Esophagus muscularis mucosa (tissue), 4 donors: Measurements from ENCODE around the gene FOXG1. TPM values are rescaled to one million over a fixed set of nuclear protein-coding genes. Genes with fewer than 3 reads are reported as not detected.
A peak's percentile ranks its signal among the peaks of the same experiment; 100 is the strongest.

Experiments used
- DNase-seq: peaks from one replicate; pipeline ENCODE4 v3.0.0-alpha.2; 2017; ENCODE audit errors: extremely low spot score
- H3K27ac ChIP-seq, 4 donors: fragments of 200-600 bp; sonication (generic); replicated peaks in 1 of 4; 1 replicate in 3 of 4; 2 replicates in 1 of 4; pipeline ENCODE4 v1.5.1; 2016 to 2019; ENCODE audit warnings: mild to moderate bottlenecking in 1 of 4
- H3K27me3 ChIP-seq, 4 donors: fragments of 200-600 bp; sonication (generic); one replicate each; pipeline versions ENCODE4 v1.5.1 to v1.6.0; 2016 to 2019
- H3K36me3 ChIP-seq, 4 donors: fragments of 200-600 bp; sonication (generic); one replicate each; pipeline ENCODE4 v1.5.1; 2016 to 2019
- H3K4me1 ChIP-seq, 4 donors: fragments of 200-600 bp; sonication (generic); one replicate each; pipeline ENCODE4 v1.5.1; 2016 to 2019
- H3K4me3 ChIP-seq, 4 donors: fragments of 200-600 bp; sonication (generic); 1 replicate in 2 of 4; 2 replicates in 2 of 4; pipeline ENCODE4 v1.5.1; 2016 to 2019; ENCODE audit warnings: mild to moderate bottlenecking in 4 of 4, moderate library complexity in 1 of 4
- H3K9me3 ChIP-seq, 4 donors: fragments of 200-600 bp; sonication (generic); 1 replicate in 3 of 4; 2 replicates in 1 of 4; pipeline ENCODE4 v1.5.1; 2016 to 2019
- EP300 ChIP-seq: sonication (generic); formaldehyde crosslinking; IDR thresholded peaks from one replicate; pipeline ENCODE4 v1.6.1; 2017; ENCODE audit warnings: antibody characterized with exemption
- POLR2A ChIP-seq: fragments of 450-650 bp; IDR thresholded peaks from one replicate; pipeline ENCODE4 v1.6.1; 2017; ENCODE audit warnings: antibody characterized with exemption, moderate library complexity, mild to moderate bottlenecking, low read depth
- POLR2AphosphoS5 ChIP-seq, 2 donors: sonication (generic); formaldehyde crosslinking; IDR thresholded peaks; one replicate each; pipeline ENCODE4 v1.6.1; 2017; ENCODE audit warnings: antibody characterized with exemption in 2 of 2
- WGBS: methylation state at CpG from one replicate; pipeline ENCODE4 v1.1.5; 2018; 5-methylcytosine and 5-hydroxymethylcytosine counted together
- intact Hi-C: fragments of 100-400 bp; cut with DNase I; formaldehyde crosslinking; loops from one replicate; pipeline ENCODE4 v1.15.1; 2023
- total RNA-seq, 4 donors: library from RNA; depleted of rRNA; stranded (reverse); fragments of >200 nt; gene quantifications; one replicate each; pipeline versions ENCODE4 v1.1.0 to v1.2.1, GENCODE V29; 2016
- TF ChIP-seq, protein P1 (sequence below), 3 experiments: fragments of 200-600 bp in 2 of 3; fragments of 450-650 bp in 1 of 3; sonication (generic) in 2 of 3; IDR thresholded peaks; one replicate each; pipeline ENCODE4 v1.5.1; 2017 to 2019; ENCODE audit warnings: antibody characterized with exemption in 3 of 3, mild to moderate bottlenecking in 2 of 3, moderate library complexity in 1 of 3

Gene FOXG1
- total RNA-seq, 4 donors from 2014 or later: 0.65 to 1.2 (median 0.75) TPM

- Histone ChIP-seq H3K9me3 (no peaks in the 10 kb centered on the region), H3K27me3 (peaks cover 0 to 100% (median 31%) of the 10 kb centered on the region in 4 donors), H3K4me3 (peak overlapping the region in 1 of 4 donors; percentile 17), H3K27ac (no peak overlapping the region), H3K4me1 (peaks cover 11 to 38% (median 20%) of the 10 kb centered on the region in 4 donors), H3K36me3 (no peaks in the 10 kb centered on the region)
- WGBS: 36% methylated on average over 36 of the region's 36 CpGs
- intact Hi-C loops: loop anchor here (10.0 kb wide), 1 partner anchor 465 kb away; no protein-coding TSS in a partner anchor
- TF ChIP-seq, protein P1, sequence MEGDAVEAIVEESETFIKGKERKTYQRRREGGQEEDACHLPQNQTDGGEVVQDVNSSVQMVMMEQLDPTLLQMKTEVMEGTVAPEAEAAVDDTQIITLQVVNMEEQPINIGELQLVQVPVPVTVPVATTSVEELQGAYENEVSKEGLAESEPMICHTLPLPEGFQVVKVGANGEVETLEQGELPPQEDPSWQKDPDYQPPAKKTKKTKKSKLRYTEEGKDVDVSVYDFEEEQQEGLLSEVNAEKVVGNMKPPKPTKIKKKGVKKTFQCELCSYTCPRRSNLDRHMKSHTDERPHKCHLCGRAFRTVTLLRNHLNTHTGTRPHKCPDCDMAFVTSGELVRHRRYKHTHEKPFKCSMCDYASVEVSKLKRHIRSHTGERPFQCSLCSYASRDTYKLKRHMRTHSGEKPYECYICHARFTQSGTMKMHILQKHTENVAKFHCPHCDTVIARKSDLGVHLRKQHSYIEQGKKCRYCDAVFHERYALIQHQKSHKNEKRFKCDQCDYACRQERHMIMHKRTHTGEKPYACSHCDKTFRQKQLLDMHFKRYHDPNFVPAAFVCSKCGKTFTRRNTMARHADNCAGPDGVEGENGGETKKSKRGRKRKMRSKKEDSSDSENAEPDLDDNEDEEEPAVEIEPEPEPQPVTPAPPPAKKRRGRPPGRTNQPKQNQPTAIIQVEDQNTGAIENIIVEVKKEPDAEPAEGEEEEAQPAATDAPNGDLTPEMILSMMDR (IDR thresholded peaks at IDR 0.05): no peak
- TF ChIP-seq POLR2A: no peak
- no peak for TF ChIP-seq POLR2AphosphoS5 (IDR thresholded peaks at IDR 0.05)
- no peak for TF ChIP-seq EP300
- no peak for DNase-seq
Measured at GRCh38 chr14:28759653-28760313, 6.8 kb upstream of the FOXG1 start.

- Histone ChIP-seq H3K4me3 (no peak overlapping the region), H3K4me1 (peaks cover 14 to 40% (median 23%) of the 10 kb centered on the region in 4 donors), H3K9me3 (no peaks in the 10 kb centered on the region), H3K27ac (no peak overlapping the region), H3K27me3 (peaks cover 0 to 100% (median 37%) of the 10 kb centered on the region in 4 donors), H3K36me3 (no peaks in the 10 kb centered on the region)
- no peak for DNase-seq
- 53% methylated on average over 9 of the region's 9 CpGs for WGBS
- TF ChIP-seq POLR2AphosphoS5 (IDR thresholded peaks at IDR 0.05): no peak
- intact Hi-C loops: no loop called here
Measured at GRCh38 chr14:28760431-28760996, 6.1 kb upstream of the FOXG1 start.

- no peaks in the 10 kb centered on the region for H3K36me3 ChIP-seq
- peaks cover 26 to 46% (median 33%) of the 10 kb centered on the region in 4 donors for H3K4me1 ChIP-seq
- intact Hi-C loops: no loop called here
- no peak for DNase-seq
- H3K27ac ChIP-seq: peak overlapping the region in 1 of 4 donors; percentile 75
- peaks cover 9 to 100% (median 46%) of the 10 kb centered on the region in 4 donors for H3K27me3 ChIP-seq
- no peak overlapping the region for H3K4me3 ChIP-seq
- no peaks in the 10 kb centered on the region for H3K9me3 ChIP-seq
- TF ChIP-seq POLR2AphosphoS5 (IDR thresholded peaks at IDR 0.05): no peak
- WGBS: 57% methylated on average over 33 of the region's 33 CpGs
Measured at GRCh38 chr14:28761438-28762291, 4.9 kb upstream of the FOXG1 start.

DNA sequence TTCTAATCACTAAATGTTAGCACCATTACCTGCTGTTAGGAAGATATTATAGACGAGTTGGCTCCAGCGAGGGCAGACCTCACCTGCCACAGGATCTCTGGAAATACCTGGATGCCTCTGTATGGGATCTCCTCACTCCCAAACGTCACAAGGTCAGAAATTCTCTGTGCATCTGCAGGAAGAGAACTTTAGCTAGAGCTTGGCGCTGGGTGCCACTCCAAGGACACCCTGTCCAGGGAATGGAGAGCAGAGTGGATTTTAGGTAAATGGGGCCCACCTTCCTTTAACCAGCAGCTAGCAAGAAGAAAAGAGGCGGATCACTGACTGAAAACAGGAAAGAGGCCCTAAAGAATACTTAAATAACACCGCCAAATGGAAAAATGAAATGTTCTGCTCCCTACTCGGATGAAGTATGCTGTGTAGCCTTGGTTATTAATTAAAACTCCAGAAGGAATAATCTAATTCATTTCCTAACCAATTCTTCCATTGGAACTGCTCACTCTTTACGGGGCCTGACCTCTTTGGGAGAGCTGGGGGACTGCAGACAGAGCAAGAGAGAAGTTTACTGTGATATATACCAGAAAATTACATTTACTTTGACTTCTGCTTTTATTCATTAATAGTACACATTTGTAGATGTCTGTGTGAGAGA lies 4.2 kb upstream of the FOXG1 start:
- TF ChIP-seq EP300: no peak
- TF ChIP-seq POLR2AphosphoS5 (IDR thresholded peaks at IDR 0.05): no peak
- no peak for TF ChIP-seq POLR2A
- TF ChIP-seq, protein P1 (IDR thresholded peaks at IDR 0.05): no peak
- H3K4me1 ChIP-seq: peaks cover 28 to 44% (median 36%) of the 10 kb centered on the region in 4 donors
- DNase-seq: no peak
- peaks cover 10 to 100% (median 47%) of the 10 kb centered on the region in 4 donors for H3K27me3 ChIP-seq
- peak overlapping the region in 1 of 4 donors; percentile 75 for H3K27ac ChIP-seq
- WGBS: 55% methylated on average over 8 of the region's 8 CpGs
- H3K36me3 ChIP-seq: no peaks in the 10 kb centered on the region
- no peak overlapping the region for H3K4me3 ChIP-seq
- intact Hi-C loops: no loop called here
- no peaks in the 10 kb centered on the region for H3K9me3 ChIP-seq

GRCh38 chr14:28762955-28763326 lies 3.6 kb upstream of the FOXG1 start:
- H3K9me3 ChIP-seq: peaks cover 0 to 3% (median under 1%) of the 10 kb centered on the region in 4 donors
- 42% methylated on average over 3 of the region's 3 CpGs for WGBS
- intact Hi-C loops: no loop called here
- H3K4me1 ChIP-seq: peaks cover 28 to 44% (median 38%) of the 10 kb centered on the region in 4 donors
- peak overlapping the region in 1 of 4 donors; percentile 75 for H3K27ac ChIP-seq
- no peak overlapping the region for H3K4me3 ChIP-seq
- peaks cover 10 to 100% (median 51%) of the 10 kb centered on the region in 4 donors for H3K27me3 ChIP-seq
- no peaks in the 10 kb centered on the region for H3K36me3 ChIP-seq
- DNase-seq: no peak
- TF ChIP-seq, protein P1 (IDR thresholded peaks at IDR 0.05): no peak
- TF ChIP-seq EP300 (no peak), POLR2AphosphoS5 (IDR thresholded peaks at IDR 0.05) (no peak), POLR2A (no peak)
